ENCODE results near the gene PID1. TPM values are rescaled to one million over a fixed set of nuclear protein-coding genes. Genes with fewer than 3 reads are reported as not detected.

PID1 gene
- total and polyA plus RNA-seq, 12 donors: 4.5 to 81.9 (median 47.0) TPM

GRCh38 chr2:229297247-229297646, 26.2 kb upstream of the PID1 start:
- intact Hi-C loops (cut with DNase I): no loop called here
- no peaks in the 10 kb centered on the region for H3K9me3 ChIP-seq (replicated peaks in 1 of 3)
- H3K27ac ChIP-seq: peak overlapping the region in 1 of 5 donors; percentile 16

DNA sequence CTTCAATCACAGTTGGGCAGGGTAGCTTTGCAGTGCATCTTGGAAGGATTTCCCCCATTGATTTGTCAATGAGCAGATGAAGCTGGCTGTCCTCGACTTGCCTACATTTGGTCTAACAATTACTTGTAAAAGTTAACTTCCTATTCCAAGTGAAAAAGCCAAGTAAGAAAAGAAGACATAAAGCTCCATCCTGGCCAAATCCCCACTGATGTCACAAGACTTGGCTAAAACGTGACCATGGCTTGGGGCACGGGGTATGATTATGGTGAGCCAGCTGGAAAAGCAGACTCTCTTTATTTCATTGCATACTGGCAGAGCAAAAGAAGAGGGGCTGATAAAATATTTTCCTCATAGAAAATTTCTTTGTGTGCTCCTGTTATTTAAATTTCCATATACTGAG, 25.4 kb upstream of the PID1 start:
- no peak for DNase-seq
- 65 to 75% (median 68%) methylated on average over 3 of the region's 3 CpGs for WGBS, 4 donors
- Histone ChIP-seq H3K27ac (peak overlapping the region in 1 of 5 donors; percentile 16), H3K4me1 (replicated peaks in 1 of 2) (no peaks in the 10 kb centered on the region), H3K9me3 (replicated peaks in 1 of 3) (no peaks in the 10 kb centered on the region), H3K4me3 (no peak overlapping the region), H3K36me3 (replicated peaks in 1 of 2) (no peaks in the 10 kb centered on the region), H3K27me3 (no peaks in the 10 kb centered on the region)
- TF ChIP-seq POLR2A (IDR thresholded peaks at IDR 0.05): no peak
- TF ChIP-seq, protein P1, sequence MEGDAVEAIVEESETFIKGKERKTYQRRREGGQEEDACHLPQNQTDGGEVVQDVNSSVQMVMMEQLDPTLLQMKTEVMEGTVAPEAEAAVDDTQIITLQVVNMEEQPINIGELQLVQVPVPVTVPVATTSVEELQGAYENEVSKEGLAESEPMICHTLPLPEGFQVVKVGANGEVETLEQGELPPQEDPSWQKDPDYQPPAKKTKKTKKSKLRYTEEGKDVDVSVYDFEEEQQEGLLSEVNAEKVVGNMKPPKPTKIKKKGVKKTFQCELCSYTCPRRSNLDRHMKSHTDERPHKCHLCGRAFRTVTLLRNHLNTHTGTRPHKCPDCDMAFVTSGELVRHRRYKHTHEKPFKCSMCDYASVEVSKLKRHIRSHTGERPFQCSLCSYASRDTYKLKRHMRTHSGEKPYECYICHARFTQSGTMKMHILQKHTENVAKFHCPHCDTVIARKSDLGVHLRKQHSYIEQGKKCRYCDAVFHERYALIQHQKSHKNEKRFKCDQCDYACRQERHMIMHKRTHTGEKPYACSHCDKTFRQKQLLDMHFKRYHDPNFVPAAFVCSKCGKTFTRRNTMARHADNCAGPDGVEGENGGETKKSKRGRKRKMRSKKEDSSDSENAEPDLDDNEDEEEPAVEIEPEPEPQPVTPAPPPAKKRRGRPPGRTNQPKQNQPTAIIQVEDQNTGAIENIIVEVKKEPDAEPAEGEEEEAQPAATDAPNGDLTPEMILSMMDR (IDR thresholded peaks at IDR 0.05): no peak
- intact Hi-C loops (cut with DNase I): no loop called here

More at GRCh38 chr2:229297247-229297646, 26.2 kb upstream of the PID1 start:
- H3K36me3 ChIP-seq (replicated peaks in 1 of 2): no peaks in the 10 kb centered on the region
- TF ChIP-seq, protein P1 (IDR thresholded peaks at IDR 0.05): no peak
- TF ChIP-seq POLR2A (IDR thresholded peaks at IDR 0.05): no peak
- no peaks in the 10 kb centered on the region for H3K27me3 ChIP-seq
- peak in 2 of 7 donors; percentile 20 to 56 for DNase-seq
- H3K4me3 ChIP-seq: no peak overlapping the region
- no peaks in the 10 kb centered on the region for H3K4me1 ChIP-seq (replicated peaks in 1 of 2)
- WGBS, 4 donors: 51 to 61% (median 53%) methylated on average over 6 of the region's 6 CpGs

DNA sequence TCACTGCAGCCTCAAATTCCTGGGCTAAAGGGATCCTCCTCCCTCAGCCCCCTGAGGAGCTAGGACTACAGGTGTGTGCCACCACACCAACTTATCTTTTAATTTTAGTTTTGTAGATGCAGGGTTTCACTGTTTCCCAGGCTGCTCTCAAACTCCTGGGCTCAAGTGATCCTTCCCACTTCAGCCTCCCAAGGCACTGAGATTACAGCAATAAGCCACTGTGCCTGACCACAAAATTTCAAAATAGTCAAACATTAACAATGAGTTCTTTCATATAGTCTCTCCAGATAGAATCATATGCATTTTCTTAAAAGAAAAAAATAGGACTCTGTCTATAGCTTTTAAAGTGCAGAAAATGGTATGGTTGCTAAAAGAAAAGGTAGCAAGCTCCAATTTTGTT, 24.9 kb upstream of the PID1 start:
- H3K9me3 ChIP-seq (replicated peaks in 1 of 3): no peaks in the 10 kb centered on the region
- H3K27ac ChIP-seq: no peak overlapping the region
- H3K27me3 ChIP-seq: no peaks in the 10 kb centered on the region
- no peak overlapping the region for H3K4me3 ChIP-seq
- H3K4me1 ChIP-seq (replicated peaks in 1 of 2): no peaks in the 10 kb centered on the region
- intact Hi-C loops (cut with DNase I): no loop called here
- H3K36me3 ChIP-seq (replicated peaks in 1 of 2): no peaks in the 10 kb centered on the region
- TF ChIP-seq, protein P1 (IDR thresholded peaks at IDR 0.05): no peak
- no peak for TF ChIP-seq POLR2A (IDR thresholded peaks at IDR 0.05)
- DNase-seq: no peak

DNA sequence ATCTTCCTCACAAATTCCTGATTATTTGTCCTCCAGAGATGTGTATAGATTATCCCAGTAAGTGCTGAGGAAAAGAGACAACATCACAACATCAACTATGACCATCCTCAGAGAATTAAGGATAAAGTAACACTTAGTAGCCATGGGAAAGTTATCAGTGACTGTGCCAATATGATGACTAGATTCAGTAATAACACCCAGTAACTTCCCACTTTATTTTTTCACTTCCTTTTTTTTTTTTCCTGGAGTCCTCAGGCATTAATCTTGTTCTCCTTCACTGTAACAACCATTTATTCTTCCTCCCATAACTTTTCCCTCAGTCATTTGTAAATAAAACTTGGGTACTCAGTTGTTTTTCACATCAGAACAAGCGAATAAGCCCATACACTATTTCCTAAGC, 16.7 kb upstream of the PID1 start:
- Histone ChIP-seq H3K27me3 (no peaks in the 10 kb centered on the region), H3K9me3 (replicated peaks in 1 of 3) (no peaks in the 10 kb centered on the region), H3K36me3 (replicated peaks in 1 of 2) (no peaks in the 10 kb centered on the region), H3K27ac (no peak overlapping the region), H3K4me3 (no peak overlapping the region), H3K4me1 (replicated peaks in 1 of 2) (no peaks in the 10 kb centered on the region)
- no peak for DNase-seq
- 57 to 77% (median 71%) methylated on average over 1 of the region's 1 CpG for WGBS, 4 donors
- intact Hi-C loops (cut with DNase I): no loop called here
- TF ChIP-seq, protein P1 (IDR thresholded peaks at IDR 0.05): no peak
- TF ChIP-seq POLR2A (IDR thresholded peaks at IDR 0.05): no peak
